ENCODE results near the gene RBM3.

The RBM3 gene

GRCh38 chrX:48575642-48576041 is 1.4 kb downstream of the RBM3 start:
- Histone ChIP-seq H3K27ac (ENCODE audit: poor library complexity, severe bottlenecking) (peak overlapping the region; percentile 91), H3K36me3 (ENCODE audit: low read depth) (peaks cover 55% of the 10 kb centered on the region)
- no peak for TF ChIP-seq CTCF (IDR thresholded peaks at IDR 0.05; ENCODE audit: poor library complexity, severe bottlenecking)

GRCh38 chrX:48576108-48576507 is 1.8 kb downstream of the RBM3 start:
- DNase-seq (ENCODE audit: low spot score) (no peak), ATAC-seq (ENCODE audit: low read depth) (no peak)
- H3K27me3 ChIP-seq (ENCODE audit: insufficient read depth, poor library complexity, severe bottlenecking) = no peaks in the 10 kb centered on the region
- TF ChIP-seq CTCF (IDR thresholded peaks at IDR 0.05; ENCODE audit: poor library complexity, severe bottlenecking) = no peak
- H3K27ac ChIP-seq (ENCODE audit: poor library complexity, severe bottlenecking) = peak overlapping the region; percentile 91
- peaks cover 55% of the 10 kb centered on the region for H3K36me3 ChIP-seq (ENCODE audit: low read depth)
- H3K4me3 ChIP-seq (ENCODE audit: severe bottlenecking) = peak overlapping the region; percentile 80
- H3K4me1 ChIP-seq (ENCODE audit: insufficient read depth, poor library complexity, severe bottlenecking) = peaks cover 21% of the 10 kb centered on the region
- H3K9me3 ChIP-seq (ENCODE audit: severe bottlenecking) = no peaks in the 10 kb centered on the region

More at GRCh38 chrX:48575642-48576041, 1.4 kb downstream of the RBM3 start:
- no peaks in the 10 kb centered on the region for H3K27me3 ChIP-seq (ENCODE audit: insufficient read depth, poor library complexity, severe bottlenecking)
- H3K9me3 ChIP-seq (ENCODE audit: severe bottlenecking) = no peaks in the 10 kb centered on the region
- H3K4me1 ChIP-seq (ENCODE audit: insufficient read depth, poor library complexity, severe bottlenecking) = peaks cover 20% of the 10 kb centered on the region
- no peak for DNase-seq (ENCODE audit: low spot score)
- no peak for ATAC-seq (ENCODE audit: low read depth)
- H3K4me3 ChIP-seq (ENCODE audit: severe bottlenecking) = peak overlapping the region; percentile 80

GRCh38 chrX:48578661-48579128 is 4.4 kb downstream of the RBM3 start:
- peak overlapping the region; percentile 91 for H3K27ac ChIP-seq (ENCODE audit: poor library complexity, severe bottlenecking)
- H3K9me3 ChIP-seq (ENCODE audit: severe bottlenecking) = no peaks in the 10 kb centered on the region
- no peak for ATAC-seq (ENCODE audit: low read depth)
- no peak overlapping the region for H3K4me3 ChIP-seq (ENCODE audit: severe bottlenecking)
- H3K27me3 ChIP-seq (ENCODE audit: insufficient read depth, poor library complexity, severe bottlenecking) = no peaks in the 10 kb centered on the region
- no peak for DNase-seq (ENCODE audit: low spot score)
- peaks cover 21% of the 10 kb centered on the region for H3K4me1 ChIP-seq (ENCODE audit: insufficient read depth, poor library complexity, severe bottlenecking)
- no peak for TF ChIP-seq CTCF (IDR thresholded peaks at IDR 0.05; ENCODE audit: poor library complexity, severe bottlenecking)
- peaks cover 55% of the 10 kb centered on the region for H3K36me3 ChIP-seq (ENCODE audit: low read depth)

- Histone ChIP-seq H3K27ac (ENCODE audit: poor library complexity, severe bottlenecking) (peak overlapping the region; percentile 91), H3K4me3 (ENCODE audit: severe bottlenecking) (no peak overlapping the region), H3K36me3 (ENCODE audit: low read depth) (peaks cover 55% of the 10 kb centered on the region), H3K9me3 (ENCODE audit: severe bottlenecking) (no peaks in the 10 kb centered on the region), H3K27me3 (ENCODE audit: insufficient read depth, poor library complexity, severe bottlenecking) (no peaks in the 10 kb centered on the region), H3K4me1 (ENCODE audit: insufficient read depth, poor library complexity, severe bottlenecking) (peaks cover 21% of the 10 kb centered on the region)
- DNase-seq (ENCODE audit: low spot score) (no peak), ATAC-seq (ENCODE audit: low read depth) (peak; percentile 19)
- no peak for TF ChIP-seq CTCF (IDR thresholded peaks at IDR 0.05; ENCODE audit: poor library complexity, severe bottlenecking)
These were observed 5.0 kb downstream of the RBM3 start for GRCh38 chrX:48579259-48579658.

- peak overlapping the region; percentile 91 for H3K27ac ChIP-seq (ENCODE audit: poor library complexity, severe bottlenecking)
- H3K36me3 ChIP-seq (ENCODE audit: low read depth) = peaks cover 45% of the 10 kb centered on the region
- ATAC-seq (ENCODE audit: low read depth) (peak; percentile 56), DNase-seq (ENCODE audit: low spot score) (no peak)
- H3K9me3 ChIP-seq (ENCODE audit: severe bottlenecking) = no peaks in the 10 kb centered on the region
- no peak overlapping the region for H3K4me3 ChIP-seq (ENCODE audit: severe bottlenecking)
- H3K4me1 ChIP-seq (ENCODE audit: insufficient read depth, poor library complexity, severe bottlenecking) = peaks cover 18% of the 10 kb centered on the region
- H3K27me3 ChIP-seq (ENCODE audit: insufficient read depth, poor library complexity, severe bottlenecking) = no peaks in the 10 kb centered on the region
- TF ChIP-seq CTCF (IDR thresholded peaks at IDR 0.05; ENCODE audit: poor library complexity, severe bottlenecking) = no peak
These were observed 6.4 kb downstream of the RBM3 start for GRCh38 chrX:48580662-48581061.
